Activated effector memory CD4-positive, alpha-beta T cell treated with Interleukin-2 at 50 U/mL for 16 hours (primary cell): ENCODE data around the gene EBLN1.
A peak's percentile ranks its signal among the peaks of the same experiment; 100 is the strongest.

Experiments used
- DNase-seq: peaks from one replicate; pipeline ENCODE4 v3.0.0-alpha.2; 2020

The EBLN1 gene

DNA sequence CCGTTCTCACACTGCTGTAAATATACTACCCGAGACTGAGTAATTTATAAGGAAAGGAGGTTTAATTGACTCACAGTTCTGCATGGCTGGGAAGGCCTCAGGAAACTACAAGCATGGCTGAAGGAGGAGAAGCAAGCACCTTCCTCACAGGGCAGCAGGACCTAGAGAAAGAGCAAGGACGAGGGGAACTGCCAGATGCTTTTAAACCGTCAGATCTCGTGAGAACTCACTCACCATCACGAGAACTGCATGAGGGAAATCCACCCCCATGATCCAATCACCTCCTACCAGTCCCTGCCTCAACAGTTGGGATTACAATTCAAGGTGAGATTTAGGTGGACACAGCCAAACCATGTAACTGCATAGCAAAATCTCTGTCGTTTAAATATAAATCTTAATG lies at the start of gene EBLN1:
TSS of gene EBLN1 (minus strand) at position 174 of the 400 bp plus-strand sequence. CDS start 8,032 bp downstream, outside the sequence.
- DNase-seq, result no peak

DNA sequence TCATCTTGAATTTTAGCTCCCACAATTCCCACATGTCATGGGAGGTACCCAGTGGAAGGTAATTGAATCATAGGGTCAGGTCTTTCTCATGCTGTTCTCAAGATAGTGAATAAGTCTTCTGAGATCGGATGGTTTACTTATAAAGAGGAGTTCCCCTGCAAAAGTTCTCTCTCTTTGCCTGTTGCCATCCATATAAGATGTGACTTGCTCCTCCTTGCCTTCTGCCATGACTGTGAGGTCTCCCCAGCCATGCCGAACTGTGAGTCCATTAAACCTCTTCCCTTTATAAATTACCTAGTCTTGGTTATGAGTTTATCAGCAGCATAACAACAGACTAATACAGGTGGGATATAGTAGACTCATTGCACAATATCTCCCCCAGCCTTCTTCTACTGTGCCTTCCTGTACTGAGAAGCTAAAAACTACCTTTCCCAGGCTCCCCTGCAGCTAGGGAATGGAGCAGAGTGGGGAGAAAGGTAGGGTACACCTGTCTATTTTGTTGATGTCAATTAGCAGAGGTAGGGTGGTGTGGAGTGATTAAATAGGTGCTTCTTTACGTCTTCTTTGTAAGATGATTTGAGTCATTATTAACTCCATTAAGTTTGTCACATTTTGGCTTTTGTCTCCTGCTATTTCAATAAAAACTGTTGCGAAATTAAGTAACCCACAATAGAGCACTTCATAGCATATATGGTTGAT lies 48.2 kb upstream of the EBLN1 start:
- DNase-seq, result no peak

DNA sequence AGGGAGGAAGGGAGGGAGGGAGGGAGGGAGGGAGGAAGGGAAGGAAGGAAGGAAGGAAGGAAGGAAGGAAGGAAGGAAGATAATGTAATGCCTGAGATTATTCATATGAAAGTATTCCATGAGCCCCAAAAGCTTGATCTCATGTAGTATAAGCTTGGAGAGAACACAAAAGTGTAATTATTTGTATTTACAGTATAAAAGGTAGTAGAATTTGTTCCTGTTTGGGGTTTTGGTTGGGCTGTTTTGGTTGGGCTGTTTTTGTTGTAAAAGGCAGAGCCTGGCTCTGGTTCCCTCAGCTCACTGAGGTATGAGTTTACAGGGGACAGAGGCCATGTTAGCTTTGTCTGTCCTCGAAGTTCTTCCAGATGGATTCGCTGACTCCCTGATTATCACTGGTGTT lies 45.3 kb upstream of the EBLN1 start:
- no peak for DNase-seq

DNA sequence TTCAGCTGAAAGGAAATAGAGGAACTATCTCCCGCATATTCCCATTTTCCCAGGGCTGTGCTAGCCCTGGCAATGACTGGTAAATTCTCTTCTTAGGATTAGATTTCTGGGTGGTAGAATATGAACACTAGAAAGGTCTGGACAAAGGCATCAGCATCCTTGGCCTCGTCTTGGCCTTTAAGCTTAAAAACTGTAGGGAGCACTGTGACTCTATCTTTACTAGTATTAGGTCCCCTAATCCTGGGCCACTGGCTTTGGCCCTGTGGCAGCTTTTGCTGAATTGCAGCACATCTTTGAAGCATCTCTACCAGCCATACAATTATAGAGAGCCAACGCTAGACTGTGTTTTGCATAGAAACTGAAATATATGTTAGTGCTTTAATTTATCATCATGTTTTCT lies 41.5 kb upstream of the EBLN1 start:
- DNase-seq, result no peak

DNA sequence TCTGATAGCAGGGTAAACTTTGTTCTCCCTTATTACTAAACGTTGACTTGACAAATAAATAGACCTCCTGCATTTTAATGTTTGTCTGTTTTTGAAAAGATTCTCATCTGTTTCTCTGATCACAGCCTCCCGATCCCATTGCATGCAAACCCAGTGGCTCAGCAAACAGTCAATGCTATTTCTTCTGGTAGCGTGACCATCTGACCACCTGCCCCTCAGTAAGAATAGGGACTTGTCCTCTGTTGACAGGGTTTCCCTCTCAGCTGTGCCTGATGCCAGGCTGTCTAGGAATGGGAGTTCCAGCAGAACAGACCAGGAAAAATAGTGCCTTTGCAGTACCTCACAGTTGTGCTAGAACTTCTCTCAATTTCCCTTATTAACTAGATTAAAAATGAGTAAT lies 40.7 kb upstream of the EBLN1 start:
- DNase-seq, result no peak

DNA sequence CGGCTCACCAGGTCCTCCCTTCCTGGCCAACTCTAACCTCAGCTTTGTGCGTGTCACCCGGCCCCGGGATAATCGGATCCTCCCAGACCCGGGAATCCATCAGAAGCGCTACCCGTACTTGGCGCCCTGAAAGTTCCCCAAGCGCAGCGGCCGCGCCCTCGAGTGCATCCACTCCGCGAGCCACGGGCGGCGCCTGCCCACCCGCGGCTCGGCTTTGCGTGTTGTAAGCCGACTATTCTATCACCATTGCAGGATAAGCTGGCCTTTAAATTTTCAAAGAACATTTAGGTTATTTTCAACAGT lies 35.7 kb upstream of the EBLN1 start:
- peak; percentile 38 for DNase-seq

DNA sequence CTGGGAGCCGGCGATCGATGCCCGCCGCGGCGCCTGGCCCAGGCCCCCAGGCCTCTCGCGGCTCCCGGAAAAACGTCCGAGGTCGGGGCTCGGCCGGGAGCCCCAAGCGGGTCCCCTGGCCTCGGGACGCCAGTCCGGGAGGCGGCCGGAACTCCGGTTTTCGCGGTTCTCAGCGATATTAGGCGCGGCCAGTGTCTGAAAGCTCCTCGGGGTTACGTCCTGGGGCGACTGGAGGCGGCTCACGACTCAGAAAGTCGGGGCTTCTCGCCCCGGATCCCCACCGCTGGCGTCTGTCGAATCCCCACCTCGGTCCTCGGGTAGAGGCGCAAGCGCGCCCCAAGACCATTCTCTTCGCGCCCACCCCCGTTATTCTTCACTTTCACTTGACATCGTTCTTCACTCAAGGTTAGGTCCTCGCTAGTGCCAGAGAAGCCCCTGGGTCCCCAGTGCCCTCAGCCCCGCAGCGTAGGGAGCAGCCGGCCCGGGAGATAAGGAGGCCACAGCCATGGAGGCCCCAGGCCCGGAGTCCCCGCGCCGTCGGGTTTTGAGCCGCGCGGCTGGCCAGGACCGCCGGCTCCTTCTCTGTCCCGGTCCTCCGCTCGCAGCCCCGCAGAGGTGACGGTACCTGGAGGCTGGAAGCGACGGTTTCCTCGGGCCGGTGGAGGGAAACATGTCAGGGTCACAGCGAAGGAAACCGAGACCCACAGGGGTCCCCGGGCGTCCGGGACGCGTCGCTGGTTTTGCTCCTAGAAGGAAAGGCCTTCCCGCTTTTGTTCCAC lies 35.2 kb upstream of the EBLN1 start:
- peak; percentile 47 for DNase-seq

DNA sequence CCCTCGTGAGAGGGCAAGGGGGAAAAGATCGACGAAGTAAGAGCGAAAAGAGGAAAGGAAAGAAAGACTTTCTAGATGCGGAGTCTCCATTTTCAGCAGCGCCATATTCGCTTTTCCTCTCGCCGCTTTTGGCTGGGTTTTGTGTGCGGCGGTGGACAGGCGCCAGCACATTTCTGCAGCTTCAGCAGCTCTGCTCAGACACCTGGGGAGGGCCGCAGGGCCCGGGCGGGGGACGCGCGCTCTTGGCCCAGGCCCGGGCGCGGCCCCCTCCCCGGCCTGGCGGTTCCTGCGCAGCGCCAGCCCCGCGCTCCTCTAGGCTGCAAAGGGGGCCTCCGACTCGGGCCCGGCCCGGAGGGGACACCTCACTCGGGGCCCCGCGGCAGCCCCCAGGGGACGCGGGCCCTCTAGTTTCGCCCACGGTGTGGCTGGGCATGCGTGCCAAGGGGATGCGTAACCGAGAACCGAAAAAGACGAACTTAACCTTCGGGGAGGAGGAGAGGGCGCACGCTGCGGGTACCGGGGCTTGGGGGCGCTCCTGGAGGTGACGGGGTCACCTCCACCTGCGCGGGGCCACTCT lies 34.5 kb upstream of the EBLN1 start:
- peak; percentile 46 for DNase-seq

DNA sequence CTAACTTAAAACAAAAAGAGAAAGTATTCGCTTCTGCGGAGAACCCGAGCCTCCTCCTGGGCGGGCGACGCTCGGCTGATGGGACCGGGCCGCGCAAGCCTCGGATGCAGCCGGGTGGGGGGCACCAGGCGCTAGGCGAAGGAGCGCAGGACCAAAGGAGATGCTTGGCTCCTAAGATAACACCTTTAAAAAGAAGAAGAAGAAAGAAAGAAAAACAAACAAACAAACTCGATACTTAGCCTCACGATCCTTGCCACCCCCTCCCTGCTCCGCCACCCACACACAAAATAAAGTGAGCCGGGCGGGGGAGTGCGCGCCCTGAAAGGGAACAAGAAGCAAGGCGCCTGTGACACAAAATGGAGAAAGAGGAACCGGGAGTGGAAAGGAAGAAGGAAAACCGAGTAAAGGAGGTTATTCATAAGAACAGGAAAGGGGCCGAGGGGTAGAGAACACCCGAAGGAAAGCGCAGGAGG lies 34.0 kb upstream of the EBLN1 start:
- peak; percentile 64 for DNase-seq

DNA sequence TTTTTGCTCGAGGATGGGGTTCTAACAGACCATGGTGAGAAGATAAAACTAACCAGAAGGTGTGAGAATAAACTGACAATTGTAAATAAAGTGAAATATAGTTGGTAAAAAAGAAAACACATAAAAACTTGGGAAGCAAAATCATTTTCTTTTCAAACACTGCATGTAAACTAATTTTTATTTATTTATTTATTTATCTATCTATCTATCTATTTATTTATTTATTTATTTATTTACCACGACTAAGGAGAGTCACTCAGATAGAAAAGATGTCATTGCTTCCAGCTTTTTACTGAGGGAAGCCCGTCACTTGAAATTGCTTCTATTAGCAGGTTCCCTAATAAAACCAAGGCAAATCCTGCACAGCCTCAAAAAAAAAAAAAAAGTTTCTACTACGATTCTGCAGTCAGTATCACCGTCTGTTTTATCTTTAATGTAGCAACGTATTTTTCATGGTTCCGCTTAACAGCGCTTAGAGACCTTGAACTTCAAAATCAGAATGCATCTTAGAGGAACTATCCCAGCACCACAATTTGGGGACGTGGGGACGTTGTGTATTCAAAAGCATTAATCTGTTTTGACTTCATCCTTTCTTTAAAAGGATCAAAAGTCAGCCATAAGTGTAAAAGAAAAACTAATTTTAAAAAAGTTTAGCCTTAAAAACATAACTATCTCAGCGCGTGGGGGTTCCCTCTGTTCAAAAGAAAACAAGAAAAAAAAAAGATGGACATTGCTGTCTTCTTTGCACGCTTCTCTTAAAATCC lies 33.3 kb upstream of the EBLN1 start:
- DNase-seq, result no peak

DNA sequence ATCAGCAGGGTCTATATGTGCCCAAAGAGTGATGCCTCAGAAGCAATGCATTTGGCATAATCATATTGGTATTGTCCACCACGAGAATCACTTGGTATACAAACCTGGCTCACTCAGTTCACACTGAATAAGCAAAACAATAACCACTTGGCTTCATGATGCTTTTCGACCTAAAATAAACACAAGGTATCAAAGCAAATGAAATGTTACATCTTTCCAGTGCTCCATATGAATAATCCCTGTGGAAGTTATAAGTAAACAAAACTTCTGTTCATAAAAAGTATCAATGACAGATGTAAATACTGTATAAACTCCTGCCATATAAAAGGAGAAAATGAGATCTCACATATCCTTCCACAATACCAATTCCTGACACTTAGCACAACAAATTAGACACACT lies 29.8 kb upstream of the EBLN1 start:
- no peak for DNase-seq

DNA sequence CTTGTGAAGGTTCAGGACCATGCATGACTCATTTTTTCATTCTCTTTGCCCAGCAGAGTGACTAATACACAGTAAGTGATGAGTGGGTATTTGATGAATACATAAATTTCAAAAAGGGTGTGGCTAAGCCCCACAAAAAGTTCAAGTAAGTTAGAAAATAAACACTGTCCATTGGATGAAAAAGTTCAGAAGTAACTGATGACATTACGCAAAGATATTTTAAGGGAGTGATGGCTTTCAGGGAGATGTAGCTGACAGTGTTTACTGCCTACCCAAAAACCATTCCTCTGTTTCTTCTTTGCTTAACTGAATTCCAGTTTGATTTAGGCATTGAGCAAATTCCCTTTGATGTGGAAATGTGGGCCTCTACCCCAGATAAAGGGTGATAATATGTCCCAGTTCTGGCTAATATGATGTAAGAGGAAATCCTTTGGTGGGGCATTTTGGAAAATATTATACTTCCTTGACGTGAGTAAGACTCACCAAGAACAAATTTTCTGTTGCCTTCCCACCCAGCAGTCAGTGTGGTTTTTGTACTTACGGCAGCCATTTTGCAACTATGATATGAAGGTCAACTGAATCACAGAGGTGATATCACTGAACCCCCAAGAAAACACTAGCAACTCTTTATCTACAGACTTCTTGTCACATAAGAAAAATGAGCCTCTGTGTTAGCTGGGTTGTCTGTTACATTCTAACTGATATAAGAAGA lies 29.0 kb upstream of the EBLN1 start:
- no peak for DNase-seq

DNA sequence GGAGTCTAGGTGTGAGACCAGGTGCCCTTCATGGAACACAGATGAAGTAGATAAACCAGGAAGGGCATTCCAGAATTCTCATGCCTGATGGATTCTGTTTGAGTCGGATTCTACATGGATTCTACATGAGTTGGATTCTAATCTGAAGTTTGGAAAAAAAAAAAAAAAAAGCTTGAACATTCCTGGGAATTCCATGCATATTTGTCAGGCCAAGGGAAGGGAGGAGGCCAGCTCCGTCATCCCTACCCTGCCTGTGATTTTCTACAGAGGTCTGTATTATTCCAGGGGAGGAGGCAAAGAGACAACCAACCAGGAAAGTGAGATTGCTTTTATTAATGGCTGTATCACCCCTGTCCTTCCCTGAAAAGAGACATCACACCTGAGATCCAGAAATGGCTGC lies 27.8 kb upstream of the EBLN1 start:
- no peak for DNase-seq

DNA sequence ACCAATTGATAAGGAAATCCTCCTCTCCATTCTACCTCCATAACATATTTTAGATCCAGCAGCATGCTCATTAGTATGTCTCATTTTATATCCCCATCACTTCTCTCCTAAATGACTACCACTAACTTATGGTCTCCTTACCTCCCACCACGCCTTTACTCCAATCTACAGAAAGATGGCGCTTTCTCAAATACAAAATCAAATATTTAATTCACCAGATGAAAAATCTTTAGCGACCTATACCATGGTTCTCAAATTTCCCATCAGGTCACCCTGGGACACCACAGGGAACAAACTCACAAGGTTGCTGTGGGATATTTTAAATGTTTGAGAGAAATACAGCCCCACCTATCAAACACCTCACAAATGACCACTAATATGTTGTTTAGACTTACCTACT lies 27.0 kb upstream of the EBLN1 start:
- DNase-seq, result no peak

DNA sequence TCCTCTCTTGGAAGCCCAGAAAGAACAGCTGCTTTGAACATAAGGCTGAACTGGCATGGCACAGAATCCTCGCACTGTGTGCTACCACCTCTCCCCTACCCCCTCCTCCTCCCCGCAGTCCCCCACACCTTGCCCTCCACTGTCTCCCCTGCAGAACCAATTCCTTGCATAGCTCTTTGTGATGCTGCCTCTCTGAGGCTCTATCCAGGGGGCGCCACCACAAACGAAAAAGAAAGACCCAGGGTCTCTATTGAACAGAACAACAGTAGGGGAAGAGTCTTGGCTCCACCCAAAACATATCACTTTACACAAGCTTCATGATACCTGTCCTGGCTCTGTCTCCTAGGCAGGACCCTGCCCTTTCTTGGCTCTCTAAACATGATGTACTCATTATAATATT lies 26.2 kb upstream of the EBLN1 start:
- DNase-seq, result no peak

DNA sequence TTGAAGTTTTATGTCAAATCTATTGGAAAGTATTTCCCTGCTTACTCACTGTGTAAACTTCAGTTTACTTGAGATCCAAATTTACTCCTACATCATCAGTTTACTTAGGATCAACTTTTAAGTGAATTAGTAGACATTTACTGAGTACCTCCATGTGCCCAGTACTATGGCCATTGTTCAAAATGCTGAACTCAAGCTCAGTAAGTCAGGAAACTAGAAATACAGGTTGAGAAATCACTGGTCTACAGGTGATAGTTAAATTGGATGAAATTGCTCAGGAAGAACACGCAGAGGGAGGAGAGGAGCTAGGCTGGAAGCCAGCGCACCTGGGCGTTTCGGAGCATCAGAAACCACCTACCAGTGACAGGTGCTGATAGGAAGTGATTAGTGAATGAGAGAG lies 25.5 kb upstream of the EBLN1 start:
- DNase-seq, result no peak

DNA sequence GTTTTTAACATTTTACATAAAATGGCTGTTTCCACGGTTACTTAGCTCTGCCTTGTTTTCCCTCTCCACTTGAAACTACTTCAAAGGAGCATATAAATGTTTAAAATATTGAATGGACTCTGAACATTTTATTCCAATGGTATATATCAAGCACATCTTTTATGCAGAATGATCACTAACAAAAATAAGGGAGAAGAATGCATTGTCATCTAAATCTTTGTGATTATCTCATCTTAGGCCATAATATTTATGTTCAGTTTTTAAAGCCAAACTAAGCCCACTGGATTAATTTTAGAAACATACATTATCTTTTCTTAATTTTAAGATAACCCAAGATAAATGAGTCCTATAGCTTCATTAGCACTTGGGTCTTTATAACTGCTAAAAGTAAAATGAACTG lies 13.4 kb upstream of the EBLN1 start:
- no peak for DNase-seq

DNA sequence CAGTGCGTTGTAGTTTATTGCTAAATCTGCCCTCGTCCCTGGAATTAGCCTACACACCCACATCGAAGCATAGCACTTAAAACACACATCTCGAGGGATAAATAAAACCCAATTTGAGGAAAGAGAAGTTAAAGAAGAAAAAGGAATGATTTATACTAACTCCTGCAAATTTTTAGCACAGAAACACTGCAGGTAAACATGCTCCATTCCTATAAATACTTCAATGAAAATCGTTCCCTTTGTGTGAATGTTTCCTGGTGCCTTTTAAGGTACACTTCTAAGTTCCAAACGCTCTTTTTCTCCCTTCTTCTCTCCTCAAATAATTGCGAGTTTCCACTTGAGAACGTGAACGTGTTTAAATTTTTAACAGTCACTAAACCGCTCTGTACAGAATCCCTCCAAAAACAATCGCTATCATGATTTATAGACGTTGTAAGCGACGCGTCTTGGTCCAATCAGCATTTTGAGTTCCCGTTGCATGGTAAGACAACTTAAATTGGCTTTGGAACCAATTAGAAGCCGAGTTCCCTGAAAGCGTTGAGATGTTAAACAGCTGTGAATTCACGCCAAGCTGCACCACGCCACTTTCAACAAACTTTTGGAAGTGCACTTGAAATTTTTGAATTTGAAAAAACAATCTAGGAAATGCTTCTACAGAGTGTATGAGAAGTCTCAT lies 12.5 kb upstream of the EBLN1 start:
- no peak for DNase-seq

DNA sequence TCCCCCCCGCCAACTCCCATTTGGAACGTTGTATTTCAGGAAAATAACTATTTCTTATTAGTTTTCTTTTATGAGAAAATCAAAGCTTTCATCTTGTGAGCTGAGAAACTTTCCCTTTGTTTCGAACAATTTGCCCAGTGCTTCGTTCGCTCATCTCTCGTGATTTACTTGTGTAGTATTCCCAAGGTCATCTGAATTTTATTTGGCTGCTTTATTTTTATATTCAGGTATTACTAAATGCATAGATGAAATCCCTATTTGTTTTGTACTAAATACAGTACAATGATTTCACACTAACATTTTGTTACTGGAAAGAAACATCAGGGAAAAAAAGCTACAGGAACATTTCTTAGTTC lies 12.0 kb upstream of the EBLN1 start:
- DNase-seq, result no peak

DNA sequence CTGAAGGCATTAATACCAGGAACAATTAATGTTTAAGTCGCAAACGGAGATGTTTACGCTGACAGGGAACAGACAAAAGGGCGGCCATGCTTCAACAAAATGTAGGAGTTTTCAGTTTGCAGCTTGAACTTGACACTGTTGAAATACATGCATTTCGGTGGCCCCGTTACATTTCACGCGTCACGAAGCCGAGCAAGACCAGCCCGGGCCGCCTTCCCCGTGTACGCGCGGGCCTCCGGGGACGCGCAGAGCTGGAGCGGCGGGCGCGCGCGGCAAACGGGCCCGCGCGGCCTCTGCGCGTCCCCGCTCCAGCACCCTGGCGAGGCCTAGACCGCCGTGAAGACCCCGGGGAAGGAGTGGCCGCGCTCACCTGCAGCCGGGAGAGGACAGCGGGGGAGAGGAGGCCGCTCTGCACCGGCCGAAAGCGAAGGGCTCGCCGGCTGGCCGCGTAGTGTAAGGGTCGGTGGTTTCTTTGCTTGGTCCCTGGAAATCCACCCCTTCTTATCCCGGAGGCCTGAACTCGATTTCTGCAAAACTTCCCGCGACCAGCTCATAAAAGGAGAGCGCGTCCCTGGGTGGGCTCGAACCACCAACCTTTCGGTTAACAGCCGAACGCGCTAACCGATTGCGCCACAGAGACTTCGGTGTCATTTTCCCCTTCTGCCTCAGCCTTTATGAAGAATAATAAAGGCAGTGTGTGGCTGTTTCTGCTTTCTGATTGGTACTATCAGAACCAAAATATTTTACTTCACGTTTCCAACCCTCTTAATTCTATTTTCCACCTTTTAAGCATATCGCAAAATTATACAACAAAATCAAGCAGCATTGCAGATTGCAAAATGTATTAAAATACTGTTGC lies 11.4 kb upstream of the EBLN1 start:
- peak; percentile 70 for DNase-seq

DNA sequence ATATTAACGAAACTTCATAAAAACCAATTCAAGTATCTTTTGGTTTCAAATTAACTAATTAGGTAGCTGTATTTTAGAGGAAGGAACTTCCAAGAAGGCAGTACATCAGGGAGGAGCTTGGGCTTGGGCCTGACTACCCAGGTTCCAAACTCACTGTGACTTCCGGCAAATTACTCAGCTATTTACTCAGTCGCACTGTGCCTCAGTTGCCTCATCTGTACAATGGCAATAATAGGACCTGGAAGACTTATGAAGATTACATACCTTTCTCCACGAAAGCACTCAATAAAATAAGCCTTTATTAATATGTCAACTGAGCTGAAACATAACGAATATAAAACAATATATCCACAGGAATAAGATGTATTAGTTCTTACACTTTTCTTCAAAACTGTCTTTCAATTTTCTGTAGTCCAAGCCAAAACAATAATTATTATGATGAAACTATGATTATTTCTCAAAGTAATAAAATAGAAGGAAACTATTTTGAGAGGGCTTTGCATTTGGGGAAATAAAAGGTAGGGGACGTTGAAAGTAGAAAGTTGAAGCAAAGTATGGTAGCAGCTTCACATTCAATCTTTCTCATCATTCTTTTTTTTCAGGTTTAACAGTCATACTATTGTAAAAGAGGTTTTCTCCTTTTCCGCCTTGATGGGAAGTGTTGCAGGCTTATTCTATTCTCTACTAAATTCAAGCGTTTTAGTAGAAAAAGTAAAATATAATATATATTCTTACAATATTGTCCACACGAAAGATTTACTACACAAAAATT lies 10.5 kb upstream of the EBLN1 start:
- DNase-seq, result no peak
